ENCODE data around the gene CLCN1. TPM values are rescaled to one million over a fixed set of nuclear protein-coding genes. Genes with fewer than 3 reads are reported as not detected.

CLCN1 gene
- total and polyA plus RNA-seq, 2 of the 4 experiments (the other 2 are of a cell fraction): not detected

- H3K18ac ChIP-seq (ENCODE audit: low read depth, low read length): no peak overlapping the region
- peaks cover 3% of the 10 kb centered on the region; the same call in 1 of the 2 replicates for H3K4me1 ChIP-seq (ENCODE audit: control insufficient read depth, insufficient read depth, low read length)
- in situ Hi-C loops (cut with MboI; ENCODE audit: low sequenced_read_pairs): no loop called here
- no peak overlapping the region for H4K5ac ChIP-seq (ENCODE audit: low read depth, low read length)
- peaks cover 10% of the 10 kb centered on the region for H3K27me3 ChIP-seq (ENCODE audit: control insufficient read depth, insufficient read depth, low read length)
- H2BK20ac ChIP-seq (ENCODE audit: low read depth, low read length): no peak overlapping the region
- H3K4ac ChIP-seq (ENCODE audit: low read depth, low read length): no peak overlapping the region
- 91% methylated on average over 10 of the region's 20 CpGs; no CpG with 5 or more reads in 1 of the 2 experiments for WGBS, 2 experiments (ENCODE audit: extremely low coverage in 2 of 2, insufficient read length in 1 of 2)
- H2BK5ac ChIP-seq (ENCODE audit: low read depth, low read length, poor library complexity, severe bottlenecking): no peak overlapping the region
- H4K8ac ChIP-seq (ENCODE audit: low read depth in 2 of 2, low read length in 2 of 2): no peak overlapping the region
- no peak overlapping the region for H2AFZ ChIP-seq (replicated peaks; ENCODE audit: low read length, poor library complexity)
- intact Hi-C loops (cut with micrococcal nuclease): no loop called here
- H2BK15ac ChIP-seq (ENCODE audit: low read depth, low read length): no peak overlapping the region
- no peak overlapping the region for H3K56ac ChIP-seq (ENCODE audit: extremely low read depth, insufficient read depth, low read length)
- H3K9ac ChIP-seq (ENCODE audit: low read depth, low read length): no peak overlapping the region
- no peaks in the 10 kb centered on the region for H3K9me3 ChIP-seq (ENCODE audit: control insufficient read depth, insufficient read depth, low read length)
- no peaks in the 10 kb centered on the region; a peak in 1 of 4 replicates for H3K79me1 ChIP-seq (ENCODE audit: low read depth in 1 of 2, low read length in 2 of 2)
- H2AK9ac ChIP-seq (replicated peaks; ENCODE audit: low read depth, low read length, poor library complexity): no peak overlapping the region
- no peak overlapping the region for H2AK5ac ChIP-seq (ENCODE audit: low read depth, low read length)
- no peaks in the 10 kb centered on the region for H3K36me3 ChIP-seq (ENCODE audit: control insufficient read depth, insufficient read depth, low read length)
- no peaks in the 10 kb centered on the region for H4K20me1 ChIP-seq (ENCODE audit: insufficient read depth, low read length)
- ChIA-PET POLR2A (ENCODE audit: unreplicated experiment) (no interaction called here), CTCF (no interaction called here)
- no peak overlapping the region for H3K4me3 ChIP-seq (ENCODE audit: insufficient read depth, low read depth, low read length)
- H3K9me1 ChIP-seq (ENCODE audit: insufficient read depth, low read length): peaks cover 6% of the 10 kb centered on the region; the same call in 1 of the 2 replicates
- H3K27ac ChIP-seq (ENCODE audit: insufficient read depth, low read length): no peak overlapping the region
- DNase-seq (no peak), ATAC-seq (ENCODE audit: low read depth) (no peak)
- TF ChIP-seq MAFK (IDR thresholded peaks at IDR 0.05; ENCODE audit: low read depth, low read length) (no peak), NFE2L2 (IDR thresholded peaks at IDR 0.05; ENCODE audit: low read depth, low read length) (no peak), CEBPB (IDR thresholded peaks at IDR 0.05; ENCODE audit: low read depth, low read length) (no peak), USF2 (IDR thresholded peaks at IDR 0.05; ENCODE audit: low read depth, low read length) (no peak), POLR2A (IDR thresholded peaks at IDR 0.05; ENCODE audit: low read depth, low read length) (no peak), RAD21 (IDR thresholded peaks at IDR 0.05; ENCODE audit: low read length) (no peak), SMC3 (IDR thresholded peaks at IDR 0.05; ENCODE audit: low read depth, low read length) (no peak), CTCF (conservative IDR thresholded peaks at IDR 0.05; ENCODE audit: low read depth, low read length) (no peak), BHLHE40 (IDR thresholded peaks at IDR 0.05; ENCODE audit: low read depth, low read length) (no peak), RFX5 (IDR thresholded peaks at IDR 0.05; ENCODE audit: low read depth, low read length) (no peak), CHD1 (IDR thresholded peaks at IDR 0.05; ENCODE audit: low read depth, low read length) (no peak), RCOR1 (IDR thresholded peaks at IDR 0.05; ENCODE audit: insufficient replicate concordance, low read length) (no peak), MAZ (IDR thresholded peaks at IDR 0.05; ENCODE audit: borderline replicate concordance, low read depth, low read length) (no peak), ELK1 (IDR thresholded peaks at IDR 0.05; ENCODE audit: borderline replicate concordance, low read depth, low read length) (no peak)
- no peak overlapping the region for H2BK120ac ChIP-seq (ENCODE audit: low read depth, low read length)
- H3K14ac ChIP-seq (replicated peaks; ENCODE audit: low read depth, low read length): no peak overlapping the region
- dilution Hi-C loops (cut with HindIII; ENCODE audit: low sequenced_read_pairs, unreplicated experiment): no loop called here
- H4K91ac ChIP-seq (ENCODE audit: insufficient read depth, low read depth, low read length): no peak overlapping the region
- no TSS peak for BruUV-seq (replicated peaks)
- H3K4me2 ChIP-seq (ENCODE audit: low read depth, low read length): no peak overlapping the region
- H3K23ac ChIP-seq (ENCODE audit: low read depth, low read length): no peak overlapping the region
Observed at GRCh38 chr7:143399642-143400041, 83.7 kb downstream of the CLCN1 start.

All from IMR-90 (cell line).